ENCODE results near the gene KRT38.
"Not testable (repeated sequence)": the region's sequence is repeated elsewhere in the genome, so short reads cannot be mapped to it uniquely, and the experiment has no call there.

The KRT38 gene

DNA sequence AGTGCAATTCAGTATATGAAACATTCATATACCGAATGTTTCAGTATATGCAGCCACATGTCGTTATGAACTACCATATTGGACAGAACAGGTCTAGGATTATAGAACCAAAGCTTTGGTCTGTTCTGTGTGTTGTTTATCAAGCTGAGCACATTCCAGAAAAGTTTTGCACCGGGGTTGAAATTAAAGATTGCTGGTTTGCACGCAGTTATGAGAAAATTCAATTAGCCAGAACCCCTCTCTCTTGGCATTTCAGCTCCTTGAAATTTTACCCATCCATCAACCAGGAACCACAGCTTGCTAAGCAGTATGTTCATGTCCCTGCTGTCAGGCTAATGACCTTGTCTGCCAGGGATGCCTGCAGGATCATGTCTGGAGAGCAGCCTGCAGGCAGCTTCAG, 16.9 kb upstream of the KRT38 start:
- no peak for DNase-seq

DNA sequence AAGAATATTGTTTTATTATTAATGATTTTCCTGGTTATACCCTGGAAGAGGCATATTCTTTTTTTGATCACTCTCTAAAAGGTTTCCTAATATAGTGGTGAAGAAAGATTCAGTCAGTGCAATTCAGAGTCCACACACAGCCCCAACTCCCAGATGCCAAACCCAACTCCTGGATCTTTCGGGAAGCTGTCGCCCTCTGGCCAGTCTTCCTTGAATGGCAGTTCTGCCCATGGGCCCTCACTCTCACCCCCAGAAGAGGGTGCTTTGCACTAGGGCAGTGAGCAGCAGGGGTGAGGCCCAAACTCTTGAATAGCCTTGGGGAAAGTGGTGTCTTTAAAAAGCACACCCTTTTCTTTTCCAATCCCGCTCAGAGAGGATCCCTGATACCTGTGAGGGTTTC, 15.4 kb upstream of the KRT38 start:
- DNase-seq, result no peak

- DNase-seq, result no peak
Measured at GRCh38 chr17:41455236-41455635, 14.5 kb upstream of the KRT38 start.

GRCh38 chr17:41453066-41453465, 12.3 kb upstream of the KRT38 start:
- no peak for DNase-seq

- no peak for DNase-seq
Measured at GRCh38 chr17:41452281-41452680, 11.5 kb upstream of the KRT38 start.

DNA sequence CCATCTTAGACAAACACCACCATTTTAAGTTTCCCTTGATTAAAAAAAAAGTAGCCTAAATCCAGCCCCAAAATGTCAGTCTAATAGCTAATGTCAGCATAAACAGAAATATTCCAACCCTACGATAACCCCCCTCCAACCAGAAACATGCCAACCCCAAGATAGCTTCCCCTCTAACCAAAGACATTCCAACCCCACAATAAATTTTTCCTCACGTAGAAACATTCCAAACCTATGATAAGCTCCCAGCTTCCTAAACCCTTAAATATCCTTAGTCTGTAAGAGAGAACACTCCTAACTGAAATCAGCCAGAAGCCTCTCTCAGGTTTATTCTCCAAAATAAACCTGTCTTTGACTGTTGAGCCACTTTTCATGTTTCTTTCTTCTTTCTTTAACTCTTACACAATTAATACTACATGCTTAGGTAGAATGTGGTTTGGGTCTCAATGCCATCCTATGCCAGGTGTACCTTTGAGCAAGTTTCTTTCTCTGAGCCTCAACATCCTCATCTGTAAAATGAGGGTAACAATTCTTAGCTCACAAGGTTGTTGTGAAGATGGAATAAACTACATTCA, 10.5 kb upstream of the KRT38 start:
- DNase-seq, result no peak

GRCh38 chr17:41449008-41449407, 8.2 kb upstream of the KRT38 start:
- DNase-seq, result no peak

DNA sequence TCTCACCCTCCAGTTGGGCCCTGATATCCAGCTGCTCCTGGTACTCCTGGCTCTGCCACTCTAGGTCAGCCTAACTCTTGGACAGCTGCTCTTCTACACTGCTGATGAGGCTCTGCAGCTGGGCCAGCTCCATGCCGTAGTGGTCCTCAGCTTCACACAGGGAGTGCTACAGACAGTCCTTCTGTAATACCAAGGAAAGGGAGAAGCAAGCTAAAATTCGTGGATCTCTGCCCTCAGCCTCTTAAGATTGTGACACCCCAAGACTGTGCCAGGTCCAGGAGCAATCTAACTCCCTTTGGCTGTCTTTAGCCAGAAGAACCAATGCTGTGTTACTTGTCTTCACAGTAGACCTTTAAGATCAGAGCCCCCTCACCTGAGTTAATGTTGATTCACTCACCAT, 7.7 kb upstream of the KRT38 start:
- DNase-seq, result no peak

- no peak for DNase-seq
Measured at GRCh38 chr17:41446806-41447205, 6.0 kb upstream of the KRT38 start.

DNA sequence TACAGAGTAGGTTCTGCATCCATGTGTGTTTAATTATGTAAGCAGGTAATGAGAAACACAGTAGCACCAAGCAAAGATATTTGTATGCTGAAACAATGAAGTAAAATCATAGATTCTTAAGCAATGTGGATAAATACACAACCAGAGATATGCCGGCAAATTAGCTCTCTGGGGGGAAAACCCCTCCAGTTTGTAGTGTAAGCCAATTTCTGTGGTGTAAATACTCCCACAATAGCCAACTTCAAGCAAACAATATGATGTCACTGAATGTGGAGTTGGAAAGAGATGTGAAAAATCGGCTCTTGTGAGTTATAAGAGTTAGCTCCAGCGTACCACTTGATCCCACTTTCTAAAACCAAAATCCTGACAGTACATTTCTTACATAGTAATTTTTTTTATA, 3.9 kb upstream of the KRT38 start:
- DNase-seq, result no peak

DNA sequence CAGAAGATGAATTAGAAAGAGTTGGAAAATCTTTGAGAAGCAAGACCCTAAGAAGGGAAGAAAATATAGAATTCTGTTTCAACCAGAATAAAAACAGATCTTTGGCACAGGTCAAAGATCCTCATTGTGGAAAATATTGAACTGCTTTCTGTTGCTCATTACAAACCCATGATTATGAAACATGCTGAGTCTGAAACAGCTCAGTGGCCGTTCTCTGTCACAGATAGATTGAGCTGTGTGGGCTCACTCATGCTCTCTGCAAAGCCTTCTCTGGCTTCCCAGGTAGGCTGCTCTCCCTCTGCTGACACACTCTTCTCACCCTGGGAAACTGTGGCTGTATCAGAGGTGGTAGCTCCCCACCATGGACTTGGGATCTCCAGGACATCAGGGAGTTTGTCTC, 3.4 kb upstream of the KRT38 start:
- no peak for DNase-seq

- DNase-seq, result no peak
Measured at GRCh38 chr17:41442739-41443138, 2.0 kb upstream of the KRT38 start.

DNA sequence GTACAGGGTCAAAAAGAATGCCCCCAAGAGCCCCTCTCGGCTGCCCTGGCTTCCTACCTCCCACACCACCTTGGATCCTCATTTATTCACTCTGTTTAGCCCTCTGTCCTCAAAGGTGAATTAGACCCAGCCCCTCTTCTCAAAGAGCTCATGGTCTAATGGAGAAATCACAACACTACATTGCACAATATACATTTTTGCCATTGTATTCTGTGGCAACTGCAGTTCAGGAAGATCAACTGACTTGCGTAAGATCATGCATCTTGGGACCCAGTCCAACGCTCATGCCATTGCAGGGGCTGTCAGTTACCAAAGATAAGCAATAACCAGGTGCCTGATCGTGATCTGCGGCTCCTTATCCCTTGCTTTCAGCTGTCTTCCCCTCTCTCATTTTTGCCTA, 1.4 kb downstream of the KRT38 start:
- no peak for DNase-seq

GRCh38 chr17:41437769-41438168, 3.0 kb downstream of the KRT38 start:
- DNase-seq, result no peak

DNA sequence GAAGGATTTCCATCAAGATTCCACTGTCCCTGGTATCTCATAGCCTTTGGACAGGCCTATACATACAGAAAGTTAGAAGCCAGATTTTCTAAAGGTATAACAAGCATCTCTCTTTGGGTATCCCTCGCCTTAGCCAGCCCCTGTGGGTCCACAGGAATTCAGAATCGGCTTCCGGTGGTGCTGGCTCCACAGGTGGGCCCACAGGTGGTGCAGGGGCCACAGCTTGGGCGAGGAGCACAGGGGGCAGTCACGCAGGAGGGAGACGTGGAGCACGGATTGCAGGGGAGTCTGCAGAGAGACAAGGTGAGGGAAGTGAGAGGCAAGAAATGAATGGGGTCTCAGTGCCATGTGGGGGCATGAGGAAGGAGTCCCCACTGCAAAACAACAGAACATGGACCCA, 3.5 kb downstream of the KRT38 start:
- DNase-seq, result no peak

DNA sequence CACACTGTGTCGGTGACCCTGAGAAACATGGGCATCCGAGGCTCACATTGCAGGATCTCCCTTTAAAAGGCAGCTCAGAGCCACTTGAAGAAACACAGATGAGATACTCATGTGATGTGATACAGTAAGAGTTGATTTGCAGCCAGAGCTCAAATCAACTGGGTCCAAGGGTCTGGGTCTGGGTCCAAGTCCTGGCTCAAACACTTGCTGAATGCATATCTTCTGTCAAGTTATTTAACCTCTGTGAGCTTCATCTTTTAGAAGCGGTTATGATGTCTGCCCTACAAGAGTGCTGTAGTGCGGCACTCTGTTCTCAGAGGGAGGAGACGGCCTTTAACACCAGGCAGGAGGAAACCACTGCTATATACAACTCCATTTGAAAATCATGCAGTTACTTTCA, 6.4 kb downstream of the KRT38 start:
- no peak for DNase-seq

DNA sequence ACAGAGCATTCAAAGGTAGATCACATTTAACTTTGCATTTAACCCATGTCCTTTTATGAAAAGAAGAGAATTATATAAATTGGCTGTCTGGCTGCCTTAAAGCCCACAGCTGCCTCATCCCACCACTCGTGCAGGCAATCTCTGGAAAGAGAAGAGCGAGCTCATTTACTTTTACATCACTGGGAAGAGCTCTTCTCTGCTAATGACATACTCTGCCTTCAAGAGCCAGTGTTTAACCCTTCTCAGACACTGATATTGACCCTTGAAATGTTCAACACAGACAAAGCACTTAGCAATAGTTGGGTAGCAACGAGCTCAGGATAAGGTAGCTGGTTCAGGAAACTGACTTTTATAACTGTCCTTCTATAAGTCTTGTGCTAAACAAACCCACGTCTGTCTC, 6.8 kb downstream of the KRT38 start:
- no peak for DNase-seq

GRCh38 chr17:41433586-41433985, 7.2 kb downstream of the KRT38 start:
- DNase-seq, result no peak

DNA sequence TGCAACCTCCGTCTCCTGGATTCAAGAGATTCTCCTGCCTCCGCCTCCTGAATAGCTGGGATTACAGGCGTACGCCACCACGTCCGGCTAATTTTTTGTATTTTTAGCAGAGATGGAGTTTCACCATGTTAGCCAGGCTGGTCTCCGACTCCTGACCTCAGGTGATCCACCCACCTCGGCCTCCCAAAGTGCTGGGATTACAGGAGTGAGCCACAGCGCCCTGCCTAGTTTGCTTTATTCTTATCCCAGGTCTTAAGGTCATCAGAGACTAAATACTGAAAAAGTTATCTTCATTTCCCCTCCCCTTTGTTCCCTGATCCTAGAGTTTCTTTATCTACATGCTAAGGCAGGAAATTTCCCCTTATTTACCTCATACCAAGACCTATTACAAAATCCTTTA, 10.4 kb downstream of the KRT38 start:
- DNase-seq, result not testable (repeated sequence)

DNA sequence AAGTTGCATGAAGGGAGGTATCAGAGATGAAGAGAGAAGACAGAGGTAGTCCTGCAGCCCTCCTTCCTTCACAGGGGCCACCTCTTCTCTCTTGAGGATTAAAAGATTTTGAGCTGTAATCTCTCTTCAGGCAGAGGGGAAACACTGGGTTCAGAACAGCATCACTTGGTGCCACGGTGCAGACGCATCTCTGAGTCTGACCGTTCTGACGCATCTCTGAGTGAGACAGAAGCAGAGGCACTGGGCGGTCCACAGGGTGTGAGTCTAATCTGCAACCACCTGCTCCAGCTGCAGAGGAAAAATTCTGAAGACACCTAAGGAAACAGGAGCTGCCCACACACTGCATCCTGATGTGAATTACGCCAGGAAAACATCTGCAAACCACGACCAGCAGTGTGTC, 11.1 kb downstream of the KRT38 start:
- no peak for DNase-seq

GRCh38 chr17:41428591-41429291, 12.0 kb downstream of the KRT38 start:
- no peak for DNase-seq

- DNase-seq, result no peak
Measured at GRCh38 chr17:41424111-41424635, 16.6 kb downstream of the KRT38 start, which contains the start of gene KRT37. TSS of gene KRT37 (minus strand) at chr17:41424585. CDS start at chr17:41424523, 62 bp downstream.

GRCh38 chr17:41422586-41422985, 18.2 kb downstream of the KRT38 start:
- not testable (repeated sequence) for DNase-seq

- no peak for DNase-seq
Measured at GRCh38 chr17:41421617-41422016, 19.2 kb downstream of the KRT38 start.

DNA sequence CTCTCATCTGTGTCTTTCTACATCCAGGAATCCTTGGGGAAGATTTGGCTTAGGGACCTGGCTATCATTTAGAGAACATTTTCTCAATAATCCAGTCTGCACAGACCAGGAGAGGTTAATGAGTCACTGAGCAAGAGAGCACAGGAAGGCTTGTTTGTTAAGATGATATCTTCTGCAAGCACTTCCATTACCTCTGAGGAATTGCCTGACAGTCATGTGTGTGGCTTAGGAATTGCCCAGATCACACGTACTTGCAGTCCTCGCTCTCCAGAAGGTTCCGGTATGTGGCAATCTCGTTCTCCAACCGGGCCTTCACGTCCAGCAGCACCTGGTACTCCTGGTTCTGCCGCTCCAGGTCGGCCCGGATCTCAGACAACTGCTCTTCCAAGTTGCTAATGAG, 19.7 kb downstream of the KRT38 start:
- DNase-seq, result no peak

Measured in right forelimb (tissue), 1 donor.